ENCODE measurements around the gene GOLGB1.

GOLGB1 gene

DNA sequence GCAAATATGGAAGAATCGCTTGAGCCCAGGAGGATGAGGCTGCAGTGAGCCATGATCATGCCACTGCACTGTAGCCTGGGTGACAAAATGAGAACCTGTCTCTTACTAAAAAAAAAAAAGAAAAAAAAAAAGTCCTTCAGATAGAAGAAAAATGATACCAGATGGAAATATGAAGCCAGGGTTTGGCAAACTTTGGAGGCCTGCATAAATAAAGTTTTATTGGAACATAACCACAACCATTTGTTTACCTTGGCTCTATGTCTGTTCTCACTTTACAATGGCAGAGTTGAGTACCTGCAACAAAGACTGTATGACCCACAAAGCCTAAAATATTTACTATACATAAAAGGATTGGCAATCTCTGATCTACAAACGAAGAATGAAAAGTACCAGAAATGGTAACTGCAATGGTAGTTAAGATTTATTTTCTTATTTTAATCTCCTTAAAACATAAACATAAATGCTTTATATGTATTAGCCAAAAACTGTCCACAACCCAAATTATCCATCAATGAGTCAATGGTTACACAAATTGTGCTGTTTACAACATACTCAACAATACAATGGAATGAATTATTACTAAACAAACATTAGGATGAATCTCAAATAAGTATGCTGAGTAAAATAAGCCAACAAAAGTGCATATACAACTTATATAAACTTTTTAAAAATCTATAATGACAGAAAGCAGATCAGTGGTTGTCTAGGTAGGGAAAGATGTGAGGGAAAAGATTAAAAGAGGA is 41.8 kb downstream of the GOLGB1 start:
- DNase-seq (ENCODE audit: low spot score) = no peak
- no peak for TF ChIP-seq CTCF (IDR thresholded peaks at IDR 0.05; ENCODE audit: extremely low read depth, insufficient read depth, missing control alignments)
- in situ Hi-C loops (cut with MboI; ENCODE audit: low pct_unique_long_range_greater_than_20kb, low sequenced_read_pairs, unreplicated experiment) = no loop called here

DNA sequence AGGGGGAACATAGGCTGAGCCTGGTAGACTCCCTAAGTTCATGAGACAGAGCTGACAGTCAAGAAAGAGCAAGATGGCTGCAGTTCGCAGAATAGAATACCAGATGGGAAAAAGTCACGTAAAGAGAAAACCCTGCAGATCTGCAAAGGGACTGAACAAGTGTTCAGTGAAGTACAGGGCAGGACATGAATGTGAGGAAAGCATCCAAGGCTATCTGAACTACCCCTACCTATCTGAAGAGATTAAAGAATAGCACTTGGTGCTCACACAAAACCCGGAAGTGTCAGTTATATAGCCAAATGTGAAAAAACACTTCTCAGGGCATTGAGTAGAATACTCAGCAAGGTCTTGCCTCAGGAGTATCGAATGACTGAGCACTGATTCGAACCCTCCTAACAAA is 44.0 kb downstream of the GOLGB1 start:
- in situ Hi-C loops (cut with MboI; ENCODE audit: low pct_unique_long_range_greater_than_20kb, low sequenced_read_pairs, unreplicated experiment) = no loop called here
- DNase-seq (ENCODE audit: low spot score) = no peak
- no peak for TF ChIP-seq CTCF (IDR thresholded peaks at IDR 0.05; ENCODE audit: extremely low read depth, insufficient read depth, missing control alignments)

DNA sequence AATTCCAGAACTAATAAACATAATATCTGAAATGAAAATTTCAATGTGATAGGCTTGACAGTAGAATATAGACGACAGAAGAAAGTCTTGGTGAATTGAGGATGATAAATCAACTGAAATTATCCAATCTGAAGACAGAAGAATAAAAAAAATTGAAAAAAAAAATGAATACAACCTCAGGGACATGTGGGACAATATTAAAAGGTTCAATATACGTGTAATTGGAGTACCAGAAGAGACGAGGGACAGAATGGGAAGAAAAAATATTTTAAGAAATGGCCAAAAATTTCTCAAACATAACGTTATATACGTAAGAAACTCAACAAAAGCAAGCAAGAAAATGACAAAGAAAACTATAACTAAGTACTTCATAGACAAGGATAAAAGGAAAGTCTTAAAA is 45.6 kb downstream of the GOLGB1 start:
- in situ Hi-C loops (cut with MboI; ENCODE audit: low pct_unique_long_range_greater_than_20kb, low sequenced_read_pairs, unreplicated experiment) = no loop called here
- TF ChIP-seq CTCF (IDR thresholded peaks at IDR 0.05; ENCODE audit: extremely low read depth, insufficient read depth, missing control alignments) = no peak
- no peak for DNase-seq (ENCODE audit: low spot score)

DNA sequence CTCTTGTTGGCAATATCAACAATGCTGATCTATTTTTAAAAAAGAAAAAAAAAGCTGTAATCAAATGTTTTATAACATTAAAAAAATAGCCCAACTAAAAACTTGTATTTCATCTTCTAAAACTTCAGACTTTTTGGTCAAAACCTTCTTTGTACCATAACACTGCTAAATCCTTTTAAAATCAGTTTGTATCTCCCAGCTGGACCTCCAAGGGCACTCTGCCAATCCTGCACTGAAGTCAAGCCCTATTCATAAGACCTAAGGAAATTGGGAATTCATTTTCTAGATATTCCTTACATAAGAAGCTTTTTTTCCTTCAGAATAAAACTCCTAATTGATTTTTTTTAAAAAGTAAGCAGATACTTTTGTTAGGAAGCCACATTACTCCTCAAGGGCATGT is 50.6 kb downstream of the GOLGB1 start:
- TF ChIP-seq CTCF (IDR thresholded peaks at IDR 0.05; ENCODE audit: extremely low read depth, insufficient read depth, missing control alignments) = no peak
- no peak for DNase-seq (ENCODE audit: low spot score)
- in situ Hi-C loops (cut with MboI; ENCODE audit: low pct_unique_long_range_greater_than_20kb, low sequenced_read_pairs, unreplicated experiment) = no loop called here

DNA sequence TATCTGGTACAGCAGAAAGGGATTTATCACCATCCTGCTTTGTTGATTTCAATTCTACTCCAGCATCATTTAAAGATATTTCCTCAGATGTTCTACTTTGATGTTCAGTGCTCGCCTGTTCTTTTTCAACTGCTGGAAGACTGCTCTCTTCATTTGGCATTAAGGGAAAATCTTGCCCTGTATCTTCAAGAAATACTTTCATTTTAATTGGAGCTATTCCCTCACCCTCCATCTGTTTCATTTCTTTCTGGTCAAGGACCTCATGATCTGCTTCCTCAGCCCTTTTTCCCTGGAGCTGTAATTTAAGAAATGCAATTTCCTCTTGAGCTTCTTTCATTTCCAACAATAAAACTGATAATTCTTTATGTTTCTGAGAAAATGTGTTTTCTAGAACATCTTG is 51.1 kb downstream of the GOLGB1 start:
- DNase-seq (ENCODE audit: low spot score) = no peak
- no peak for TF ChIP-seq CTCF (IDR thresholded peaks at IDR 0.05; ENCODE audit: extremely low read depth, insufficient read depth, missing control alignments)
- in situ Hi-C loops (cut with MboI; ENCODE audit: low pct_unique_long_range_greater_than_20kb, low sequenced_read_pairs, unreplicated experiment) = no loop called here

GRCh38 chr3:121696186-121696585 is 53.4 kb downstream of the GOLGB1 start:
- in situ Hi-C loops (cut with MboI; ENCODE audit: low pct_unique_long_range_greater_than_20kb, low sequenced_read_pairs, unreplicated experiment) = no loop called here
- DNase-seq (ENCODE audit: low spot score) = no peak
- TF ChIP-seq CTCF (IDR thresholded peaks at IDR 0.05; ENCODE audit: extremely low read depth, insufficient read depth, missing control alignments) = no peak

All from GM13977 (cell line).